Right lobe of liver (tissue), 4 donors: ENCODE data around the gene MED19.

Experiments
- CTCF ChIP-seq, 4 donors: fragments of 200-600 bp in 3 of 4; fragments of 450-650 bp in 1 of 4; IDR thresholded peaks; one replicate each; pipeline versions ENCODE4 v1.5.1 to v1.8.0; 2016 to 2022; ENCODE audit warnings: antibody characterized with exemption in 4 of 4, mild to moderate bottlenecking in 2 of 4
- POLR2A ChIP-seq: fragments of 450-650 bp; IDR thresholded peaks from one replicate; pipeline ENCODE4 v1.6.1; 2017; ENCODE audit warnings: antibody characterized with exemption, mild to moderate bottlenecking
- donor health status: DM: no; HTN: no; CAD: no.
- donor health status: DM: no; HTN: no; CAD: no.
- donor health status: DM: no; HTN: yes; CAD: no.

GRCh38 chr11:57732661-57733060 lies 20.6 kb upstream of the MED19 start:
- TF ChIP-seq CTCF (IDR thresholded peaks at IDR 0.05) (no peak), POLR2A (no peak)
